ENCODE results near the gene PLA2G4C. TPM values are rescaled to one million over a fixed set of nuclear protein-coding genes. Genes with fewer than 3 reads are reported as not detected.

Gene PLA2G4C
- total RNA-seq, 6 experiments from 2014 or later = 3.8 to 5.3 (median 4.8) TPM

GRCh38 chr19:48148576-48148975 is 38.0 kb upstream of the PLA2G4C start:
- H3K4me3 Mint-ChIP-seq = no peak overlapping the region
- peaks cover 7% of the 10 kb centered on the region; the same call in 1 of the 2 replicates for H3K36me3 Mint-ChIP-seq (ENCODE audit: low read depth)
- no peaks in the 10 kb centered on the region; the same call in 1 of the 2 replicates for H3K4me1 Mint-ChIP-seq (ENCODE audit: low read depth)
- no peak for DNase-seq
- H3K9me3 Mint-ChIP-seq = no peaks in the 10 kb centered on the region
- no peak for TF ChIP-seq CTCF (IDR thresholded peaks at IDR 0.05)
- H3K27ac Mint-ChIP-seq = no peak overlapping the region
- no peaks in the 10 kb centered on the region for H3K27me3 Mint-ChIP-seq (ENCODE audit: insufficient read depth)

GRCh38 chr19:48147597-48148175 is 37.1 kb upstream of the PLA2G4C start:
- Mint-ChIP-seq H3K27ac (no peak overlapping the region), H3K27me3 (ENCODE audit: insufficient read depth) (no peaks in the 10 kb centered on the region), H3K4me3 (no peak overlapping the region), H3K36me3 (ENCODE audit: low read depth) (peaks cover 7% of the 10 kb centered on the region; the same call in 1 of the 2 replicates), H3K4me1 (ENCODE audit: low read depth) (no peaks in the 10 kb centered on the region; the same call in 1 of the 2 replicates), H3K9me3 (no peaks in the 10 kb centered on the region)
- DNase-seq = no peak
- TF ChIP-seq CTCF (IDR thresholded peaks at IDR 0.05) = no peak

- Mint-ChIP-seq H3K9me3 (no peaks in the 10 kb centered on the region), H3K36me3 (ENCODE audit: low read depth) (peaks cover 21% of the 10 kb centered on the region), H3K27ac (no peak overlapping the region), H3K4me3 (no peak overlapping the region), H3K4me1 (ENCODE audit: low read depth) (no peaks in the 10 kb centered on the region), H3K27me3 (ENCODE audit: insufficient read depth) (peaks cover 4% of the 10 kb centered on the region)
- TF ChIP-seq CTCF (IDR thresholded peaks at IDR 0.05) = no peak
- no peak for DNase-seq
These were observed 28.4 kb upstream of the PLA2G4C start for GRCh38 chr19:48139053-48139452.

- DNase-seq = no peak
- Mint-ChIP-seq H3K4me3 (no peak overlapping the region), H3K9me3 (no peaks in the 10 kb centered on the region), H3K27me3 (ENCODE audit: insufficient read depth) (peaks cover 4% of the 10 kb centered on the region), H3K27ac (no peak overlapping the region), H3K4me1 (ENCODE audit: low read depth) (no peaks in the 10 kb centered on the region), H3K36me3 (ENCODE audit: low read depth) (peaks cover 16% of the 10 kb centered on the region)
- TF ChIP-seq CTCF (IDR thresholded peaks at IDR 0.05) = no peak
These were observed 26.8 kb upstream of the PLA2G4C start for GRCh38 chr19:48137411-48137810.

GRCh38 chr19:48136547-48136946 is 25.9 kb upstream of the PLA2G4C start:
- Mint-ChIP-seq H3K4me1 (ENCODE audit: low read depth) (no peaks in the 10 kb centered on the region), H3K9me3 (no peaks in the 10 kb centered on the region), H3K4me3 (no peak overlapping the region), H3K36me3 (ENCODE audit: low read depth) (peaks cover 15% of the 10 kb centered on the region), H3K27me3 (ENCODE audit: insufficient read depth) (peaks cover 4% of the 10 kb centered on the region), H3K27ac (no peak overlapping the region)
- DNase-seq = no peak
- TF ChIP-seq CTCF (IDR thresholded peaks at IDR 0.05) = no peak

Data from HFFc6 (cell line).